SK-N-MC (cell line): ENCODE data around the gene HS3ST2.

ENCODE experiments used
- EZH2 ChIP-seq: fragments of 200-600 bp; sonication (generic); IDR thresholded peaks from one replicate; pipeline ENCODE4 v1.6.1; 2017; ENCODE audit warnings: antibody characterized with exemption
- POLR2AphosphoS5 ChIP-seq: IDR thresholded peaks from 2 replicates; pipeline ENCODE4 v1.6.1; 2012; ENCODE audit warnings: mild to moderate bottlenecking, low read depth, low read length, borderline replicate concordance

GRCh38 chr16:22784690-22785214 lies 29.2 kb upstream of the HS3ST2 start:
- TF ChIP-seq EZH2 (no peak), POLR2AphosphoS5 (no peak)
